GM23248 (cell line): Measurements from ENCODE around the gene SH3TC2. TPM values are rescaled to one million over a fixed set of nuclear protein-coding genes. Genes with fewer than 3 reads are reported as not detected.

Experiments
- DNase-seq: peaks from one replicate; pipeline ENCODE4 v3.0.0-alpha.2; 2015
- H2AFZ ChIP-seq: fragments of 200-600 bp; sonication (generic); 2 replicates; pipeline ENCODE4 v1.6.1; 2016; ENCODE audit warnings: antibody characterized with exemption
- H3F3A ChIP-seq: fragments of 200-600 bp; sonication (generic); 2 replicates; pipeline ENCODE4 v1.6.1; 2016; ENCODE audit warnings: mild to moderate bottlenecking, antibody characterized with exemption, mixed run types; ENCODE audit not compliant: insufficient read depth
- H3K27ac ChIP-seq: fragments of 200-600 bp; sonication (generic); 2 replicates; pipeline ENCODE4 v1.5.1; 2016; ENCODE audit warnings: mild to moderate bottlenecking
- H3K27me3 ChIP-seq: fragments of 200-600 bp; sonication (generic); replicated peaks from 2 replicates; pipeline ENCODE4 v1.6.1; 2016; ENCODE audit warnings: mild to moderate bottlenecking; ENCODE audit not compliant: insufficient read depth
- H3K36me3 ChIP-seq: fragments of 200-600 bp; sonication (generic); 2 replicates; pipeline ENCODE4 v1.6.1; 2016; ENCODE audit warnings: low read depth, mild to moderate bottlenecking
- H3K4me1 ChIP-seq: fragments of 200-600 bp; sonication (generic); 2 replicates; pipeline ENCODE4 v1.6.1; 2016; ENCODE audit warnings: mild to moderate bottlenecking; ENCODE audit not compliant: insufficient read depth
- H3K4me2 ChIP-seq: fragments of 200-600 bp; sonication (generic); one replicate; pipeline ENCODE4 v1.6.1; 2016; ENCODE audit warnings: mild to moderate bottlenecking; ENCODE audit not compliant: unreplicated experiment
- H3K4me3 ChIP-seq: fragments of 200-600 bp; sonication (generic); 2 replicates; pipeline ENCODE4 v1.5.1; 2016; ENCODE audit warnings: mild to moderate bottlenecking
- H3K79me2 ChIP-seq: fragments of 200-600 bp; sonication (generic); 2 replicates; pipeline ENCODE4 v1.6.1; 2016; ENCODE audit warnings: mild to moderate bottlenecking; ENCODE audit not compliant: insufficient read depth
- H3K9ac ChIP-seq: fragments of 200-600 bp; sonication (generic); 2 replicates; pipeline ENCODE4 v1.6.1; 2016; ENCODE audit warnings: mild to moderate bottlenecking
- H3K9me2 ChIP-seq: fragments of 200-600 bp; sonication (generic); 2 replicates; pipeline ENCODE4 v1.6.1; 2016; ENCODE audit warnings: mixed run types, mild to moderate bottlenecking, moderate library complexity; ENCODE audit not compliant: insufficient read depth
- H3K9me3 ChIP-seq: fragments of 200-600 bp; sonication (generic); one replicate; pipeline ENCODE4 v1.6.1; 2017; ENCODE audit warnings: low read depth
- H4K20me1 ChIP-seq: fragments of 200-600 bp; sonication (generic); 2 replicates; pipeline ENCODE4 v1.6.0; 2016; ENCODE audit not compliant: insufficient read depth
- EZH2 ChIP-seq: fragments of 200-600 bp; sonication (generic); IDR thresholded peaks from 2 replicates; pipeline ENCODE4 v1.6.1; 2018; ENCODE audit warnings: antibody characterized with exemption, mild to moderate bottlenecking; ENCODE audit not compliant: insufficient read depth, poor library complexity, severe bottlenecking
- EZH2phosphoT487 ChIP-seq: fragments of 200-600 bp; sonication (generic); IDR thresholded peaks from 2 replicates; pipeline ENCODE4 v1.6.1; 2018; ENCODE audit warnings: antibody characterized with exemption, moderate library complexity, mild to moderate bottlenecking, low read depth; ENCODE audit not compliant: insufficient read depth
- WGBS, 2 experiments: methylation state at CpG; one replicate each; pipeline ENCODE4 v1.1.6; 2015 to 2017; ENCODE audit warnings: low lambda C conversion rate in 2 of 2, low coverage in 1 of 2; ENCODE audit errors: missing lambda C conversion rate in 2 of 2; 5-methylcytosine and 5-hydroxymethylcytosine counted together
- in situ Hi-C: fragments of 300-500 bp; cut with MboI; formaldehyde crosslinking; loops from 2 replicates; pipeline ENCODE4 v1.15.0; 2020
- polyA plus RNA-seq: library from polyadenylated mRNA; unstranded; fragments of >200 nt; fragmentation: Nextera tagmentation; extraction: Ambion mirVana; gene quantifications from 2 replicates; pipeline ENCODE4 v1.2.1, GENCODE V29; 2016
- total RNA-seq: library from RNA; depleted of rRNA; stranded (reverse); fragments of >200 nt; shearing (Covaris generic); gene quantifications from 2 replicates; pipeline ENCODE4 v1.2.3, GENCODE V29; 2014

The SH3TC2 gene
- total and polyA plus RNA-seq, 2 experiments from 2014 or later: 0.88 to 1.1 TPM

DNA sequence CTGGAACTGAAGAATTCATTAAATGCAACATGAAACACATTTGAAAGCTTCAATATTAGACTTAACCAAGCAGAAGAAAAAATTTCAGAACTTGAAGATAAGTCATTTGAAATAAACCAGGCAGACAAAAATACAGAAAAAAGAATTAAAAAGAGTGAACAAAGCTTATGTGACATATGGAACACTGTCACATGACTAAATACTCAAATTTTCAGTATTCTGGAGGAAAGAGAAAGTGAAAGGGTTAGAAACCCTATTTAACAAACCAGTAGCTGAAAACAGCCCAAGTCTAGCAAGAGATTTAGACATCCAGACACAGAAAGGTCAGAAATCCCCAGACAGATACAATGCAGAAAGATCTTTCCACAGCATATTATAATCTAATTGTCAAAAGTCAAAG is 37.1 kb upstream of the SH3TC2 start:
- no peaks in the 10 kb centered on the region for H3K9me3 ChIP-seq
- H3K4me1 ChIP-seq: no peaks in the 10 kb centered on the region
- H2AFZ ChIP-seq: no peak overlapping the region
- H3K27me3 ChIP-seq: 0 out of 2 replicates have a peak, but pooled peaks cover 9% of the 10 kb centered on the region
- no peaks in the 10 kb centered on the region for H4K20me1 ChIP-seq
- no peak overlapping the region for H3K4me2 ChIP-seq
- in situ Hi-C loops: loop anchor here (25.0 kb wide), 2 partner anchors 663 to 913 kb away; no protein-coding TSS in a partner anchor
- H3K79me2 ChIP-seq: no peaks in the 10 kb centered on the region
- no peak overlapping the region for H3K4me3 ChIP-seq
- no peaks in the 10 kb centered on the region for H3K9me2 ChIP-seq
- H3K36me3 ChIP-seq: no peaks in the 10 kb centered on the region
- no peak for TF ChIP-seq EZH2phosphoT487
- no peak for TF ChIP-seq EZH2
- H3K27ac ChIP-seq: no peak overlapping the region
- no peaks in the 10 kb centered on the region for H3F3A ChIP-seq
- H3K9ac ChIP-seq: no peak overlapping the region
- DNase-seq: no peak

DNA sequence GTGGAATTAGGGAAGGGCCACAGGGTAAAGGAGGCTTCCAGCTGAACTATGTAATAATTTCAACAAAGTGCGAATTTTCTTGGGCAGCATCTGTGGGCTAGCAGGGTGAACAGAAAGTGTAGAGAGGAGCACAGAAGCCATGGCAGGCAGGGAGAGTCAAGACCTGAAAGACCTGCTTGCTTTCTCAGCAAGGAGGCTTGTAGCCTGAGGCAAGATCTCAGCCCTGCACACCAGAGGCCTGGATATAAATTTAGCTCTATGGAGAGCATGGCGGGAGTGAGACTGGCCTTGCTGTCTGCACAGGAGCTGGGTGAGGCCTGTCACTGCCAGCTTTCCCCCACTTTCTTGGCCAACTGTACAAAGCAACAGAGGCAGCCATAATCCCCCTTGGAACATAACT is 32.1 kb upstream of the SH3TC2 start:
- Histone ChIP-seq H3K27me3 (no peaks in the 10 kb centered on the region), H2AFZ (no peak overlapping the region), H3K4me2 (no peak overlapping the region), H3K36me3 (no peaks in the 10 kb centered on the region), H3K79me2 (no peaks in the 10 kb centered on the region), H3K27ac (no peak overlapping the region), H3K9ac (no peak overlapping the region), H3K4me3 (no peak overlapping the region), H3K4me1 (no peaks in the 10 kb centered on the region), H3K9me3 (no peaks in the 10 kb centered on the region), H3F3A (no peaks in the 10 kb centered on the region), H3K9me2 (no peaks in the 10 kb centered on the region), H4K20me1 (no peaks in the 10 kb centered on the region)
- no peak for DNase-seq
- no peak for TF ChIP-seq EZH2phosphoT487
- TF ChIP-seq EZH2: no peak
- 58 to 86% methylated on average over 2 of the region's 2 CpGs for WGBS, 2 experiments
- in situ Hi-C loops: no loop called here

DNA sequence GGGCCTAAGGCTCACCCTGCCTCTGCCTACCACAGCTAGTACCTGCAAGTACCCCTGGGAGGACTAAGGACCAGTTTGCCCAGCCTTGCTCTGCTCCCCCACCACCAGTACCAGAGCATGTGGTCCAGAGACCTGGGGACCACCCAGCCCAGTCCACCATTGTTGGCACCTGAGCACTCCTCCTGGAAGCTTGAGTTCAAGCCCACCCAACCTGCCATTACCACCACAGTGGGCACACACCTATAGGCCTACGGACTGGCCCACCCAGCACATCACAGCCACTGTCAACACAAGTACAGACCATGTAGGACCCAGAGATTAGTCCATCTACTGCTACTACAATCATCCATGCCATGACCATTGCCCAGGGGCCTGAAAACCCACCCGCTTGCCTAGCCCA is 30.8 kb upstream of the SH3TC2 start:
- Histone ChIP-seq H3F3A (no peaks in the 10 kb centered on the region), H3K9me2 (no peaks in the 10 kb centered on the region), H3K4me1 (no peaks in the 10 kb centered on the region), H3K36me3 (no peaks in the 10 kb centered on the region), H2AFZ (no peak overlapping the region), H3K79me2 (no peaks in the 10 kb centered on the region), H3K9me3 (no peaks in the 10 kb centered on the region), H3K4me3 (no peak overlapping the region), H3K27ac (no peak overlapping the region), H3K9ac (no peak overlapping the region), H4K20me1 (no peaks in the 10 kb centered on the region), H3K27me3 (no peaks in the 10 kb centered on the region), H3K4me2 (no peak overlapping the region)
- WGBS, 2 experiments: 15 to 17% methylated on average over 2 of the region's 2 CpGs
- TF ChIP-seq EZH2 (no peak), EZH2phosphoT487 (no peak)
- in situ Hi-C loops: no loop called here
- no peak for DNase-seq

DNA sequence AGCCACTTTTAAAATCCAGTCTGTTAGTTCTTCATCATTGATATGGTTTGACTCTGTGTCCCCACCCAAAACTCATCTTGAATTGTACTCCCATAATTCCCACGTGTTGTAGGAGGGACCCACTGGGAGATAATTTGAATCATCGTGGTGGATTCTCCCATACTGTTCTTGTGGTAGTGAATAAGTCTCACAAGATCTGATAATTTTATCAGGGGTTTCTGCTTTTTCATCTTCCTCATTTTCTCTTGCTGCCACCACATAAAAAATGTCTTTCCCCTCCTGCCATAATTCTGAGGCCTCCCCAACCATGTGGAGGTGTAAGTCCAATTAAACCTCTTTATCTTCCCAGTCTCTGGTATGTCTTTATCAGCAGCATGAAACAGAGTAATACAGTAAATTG is 26.9 kb upstream of the SH3TC2 start:
- in situ Hi-C loops: no loop called here
- no peak for TF ChIP-seq EZH2phosphoT487
- no peak for TF ChIP-seq EZH2
- no peak overlapping the region for H2AFZ ChIP-seq
- H3K27me3 ChIP-seq: no peaks in the 10 kb centered on the region; the same call in 1 of the 2 replicates
- no peak overlapping the region for H3K9ac ChIP-seq
- H3K79me2 ChIP-seq: no peaks in the 10 kb centered on the region
- 33 to 42% methylated on average over 2 of the region's 2 CpGs for WGBS, 2 experiments
- DNase-seq: no peak
- no peaks in the 10 kb centered on the region for H3K4me1 ChIP-seq
- no peaks in the 10 kb centered on the region for H3K36me3 ChIP-seq
- no peaks in the 10 kb centered on the region for H4K20me1 ChIP-seq
- no peak overlapping the region for H3K27ac ChIP-seq
- H3K4me3 ChIP-seq: no peak overlapping the region
- H3K9me2 ChIP-seq: no peaks in the 10 kb centered on the region
- H3K4me2 ChIP-seq: no peak overlapping the region
- no peaks in the 10 kb centered on the region for H3F3A ChIP-seq
- no peaks in the 10 kb centered on the region for H3K9me3 ChIP-seq

GRCh38 chr5:149088686-149089085 is 25.8 kb upstream of the SH3TC2 start:
- Histone ChIP-seq H3K4me2 (no peak overlapping the region), H3K36me3 (no peaks in the 10 kb centered on the region), H3K4me1 (no peaks in the 10 kb centered on the region), H3F3A (no peaks in the 10 kb centered on the region), H3K27me3 (peaks cover 5% of the 10 kb centered on the region), H4K20me1 (no peaks in the 10 kb centered on the region), H3K9me2 (no peaks in the 10 kb centered on the region), H3K79me2 (no peaks in the 10 kb centered on the region), H3K9me3 (no peaks in the 10 kb centered on the region), H3K9ac (no peak overlapping the region), H3K4me3 (no peak overlapping the region), H2AFZ (no peak overlapping the region), H3K27ac (no peak overlapping the region)
- TF ChIP-seq EZH2 (no peak), EZH2phosphoT487 (no peak)
- no peak for DNase-seq
- WGBS, 2 experiments: 75 to 80% methylated on average over 3 of the region's 3 CpGs
- in situ Hi-C loops: no loop called here
